Stomach (tissue), 4 donors: ENCODE results near the gene CCNB3.

Experiments
- CTCF ChIP-seq, 7 experiments: fragments of 450-650 bp in 4 of 7; fragments of 200-600 bp in 3 of 7; sonication (generic) in 3 of 7; IDR thresholded peaks; one replicate each; pipeline ENCODE4 v1.5.1; 2016 to 2019; ENCODE audit warnings: antibody characterized with exemption in 7 of 7, control low read depth in 2 of 7, mild to moderate bottlenecking in 1 of 7
- EP300 ChIP-seq: sonication (generic); formaldehyde crosslinking; IDR thresholded peaks from one replicate; pipeline ENCODE4 v1.6.1; 2017; ENCODE audit warnings: antibody characterized with exemption
- POLR2AphosphoS5 ChIP-seq, 3 donors: sonication (generic); formaldehyde crosslinking; IDR thresholded peaks; one replicate each; pipeline ENCODE4 v1.6.1; 2016; ENCODE audit warnings: antibody characterized with exemption in 3 of 3

DNA sequence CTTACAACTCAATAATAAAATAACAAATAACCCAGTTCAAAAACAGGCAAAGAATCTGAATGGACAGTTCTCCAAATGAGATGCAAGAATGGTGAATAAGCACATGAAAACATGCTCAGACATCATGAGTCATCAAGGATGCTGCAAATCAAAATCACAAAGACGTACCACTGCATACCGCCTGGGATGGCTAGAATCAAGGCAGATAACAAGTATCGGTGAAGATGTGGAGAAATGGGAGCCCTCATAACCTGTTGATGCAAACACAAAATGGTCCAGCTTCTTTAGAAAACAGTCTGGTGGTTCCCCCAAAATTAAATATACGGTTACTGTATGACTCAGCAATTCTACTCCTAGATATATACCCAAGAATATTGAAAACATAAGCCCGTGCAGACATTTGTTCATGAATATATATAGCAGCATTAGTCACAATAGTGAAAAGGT lies 36.3 kb upstream of the CCNB3 start:
- TF ChIP-seq CTCF (IDR thresholded peaks at IDR 0.05) (no peak), POLR2AphosphoS5 (IDR thresholded peaks at IDR 0.05) (no peak), EP300 (no peak)
